Uterus (tissue), 2 donors: ENCODE data around the gene SCGB1C1.

Source experiments
- POLR2A ChIP-seq, 2 donors: fragments of 450-650 bp; IDR thresholded peaks; one replicate each; pipeline ENCODE4 v1.6.1; 2016; ENCODE audit warnings: antibody characterized with exemption in 2 of 2, mild to moderate bottlenecking in 1 of 2, moderate library complexity in 1 of 2
- TF ChIP-seq, protein P1 (sequence below), 4 experiments: fragments of 200-600 bp in 2 of 4; fragments of 450-650 bp in 2 of 4; sonication (generic) in 2 of 4; IDR thresholded peaks; one replicate each; pipeline ENCODE4 v1.5.1; 2016 to 2019; ENCODE audit warnings: antibody characterized with exemption in 4 of 4, mild to moderate bottlenecking in 2 of 4, moderate library complexity in 1 of 4

DNA sequence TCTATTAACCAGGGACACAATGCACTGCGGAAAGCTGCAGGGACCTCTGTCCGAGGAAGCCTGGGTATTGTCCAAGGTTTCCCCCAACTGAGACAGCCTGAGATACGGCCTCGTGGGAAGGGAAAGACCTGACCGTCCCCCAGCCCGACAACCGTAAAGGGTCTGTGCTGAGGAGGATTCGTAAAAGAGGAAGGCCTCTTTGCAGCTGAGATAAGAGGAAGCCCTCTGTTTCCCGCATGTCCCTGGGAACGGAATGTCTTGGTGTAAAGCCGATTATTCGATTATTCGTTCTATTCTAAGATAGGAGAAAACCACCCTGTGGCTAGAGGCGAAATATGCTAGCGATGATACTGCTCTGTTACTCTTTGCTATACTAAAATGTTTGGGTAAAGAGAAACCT, 9.1 kb downstream of the SCGB1C1 start:
- TF ChIP-seq, protein P1, sequence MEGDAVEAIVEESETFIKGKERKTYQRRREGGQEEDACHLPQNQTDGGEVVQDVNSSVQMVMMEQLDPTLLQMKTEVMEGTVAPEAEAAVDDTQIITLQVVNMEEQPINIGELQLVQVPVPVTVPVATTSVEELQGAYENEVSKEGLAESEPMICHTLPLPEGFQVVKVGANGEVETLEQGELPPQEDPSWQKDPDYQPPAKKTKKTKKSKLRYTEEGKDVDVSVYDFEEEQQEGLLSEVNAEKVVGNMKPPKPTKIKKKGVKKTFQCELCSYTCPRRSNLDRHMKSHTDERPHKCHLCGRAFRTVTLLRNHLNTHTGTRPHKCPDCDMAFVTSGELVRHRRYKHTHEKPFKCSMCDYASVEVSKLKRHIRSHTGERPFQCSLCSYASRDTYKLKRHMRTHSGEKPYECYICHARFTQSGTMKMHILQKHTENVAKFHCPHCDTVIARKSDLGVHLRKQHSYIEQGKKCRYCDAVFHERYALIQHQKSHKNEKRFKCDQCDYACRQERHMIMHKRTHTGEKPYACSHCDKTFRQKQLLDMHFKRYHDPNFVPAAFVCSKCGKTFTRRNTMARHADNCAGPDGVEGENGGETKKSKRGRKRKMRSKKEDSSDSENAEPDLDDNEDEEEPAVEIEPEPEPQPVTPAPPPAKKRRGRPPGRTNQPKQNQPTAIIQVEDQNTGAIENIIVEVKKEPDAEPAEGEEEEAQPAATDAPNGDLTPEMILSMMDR (IDR thresholded peaks at IDR 0.05) = no peak
- TF ChIP-seq POLR2A (IDR thresholded peaks at IDR 0.05) = no peak
